ENCODE measurements around the gene SSR1.

SSR1 gene

GRCh38 chr6:7254980-7255835 lies 57.8 kb downstream of the SSR1 start:
- peak; percentile 76 for DNase-seq

GRCh38 chr6:7252390-7252789 lies 60.6 kb downstream of the SSR1 start:
- no peak for DNase-seq

GRCh38 chr6:7251646-7252260 lies 61.2 kb downstream of the SSR1 start:
- DNase-seq: no peak

- DNase-seq: no peak
These were observed 62.2 kb downstream of the SSR1 start for GRCh38 chr6:7250812-7251211.

- DNase-seq: no peak
These were observed 62.9 kb downstream of the SSR1 start for GRCh38 chr6:7249946-7250643.

- DNase-seq: no peak
These were observed 63.6 kb downstream of the SSR1 start for GRCh38 chr6:7249391-7249790.

- DNase-seq: no peak
These were observed 65.2 kb downstream of the SSR1 start for GRCh38 chr6:7247828-7248227.

- DNase-seq: no peak
These were observed 65.9 kb downstream of the SSR1 start for GRCh38 chr6:7247179-7247456.

GRCh38 chr6:7246401-7247178 lies 66.4 kb downstream of the SSR1 start:
- no peak for DNase-seq

- DNase-seq: no peak
These were observed 67.2 kb downstream of the SSR1 start for GRCh38 chr6:7245668-7246393.

- DNase-seq: peak; percentile 68
These were observed 69.6 kb downstream of the SSR1 start for GRCh38 chr6:7243179-7243981.

GRCh38 chr6:7242835-7243178 lies 70.2 kb downstream of the SSR1 start:
- no peak for DNase-seq

- no peak for DNase-seq
These were observed 71.0 kb downstream of the SSR1 start for GRCh38 chr6:7241709-7242645.

- DNase-seq: no peak
These were observed 71.8 kb downstream of the SSR1 start for GRCh38 chr6:7241160-7241559.

GRCh38 chr6:7240351-7240750 lies 72.6 kb downstream of the SSR1 start:
- DNase-seq: no peak

GRCh38 chr6:7239590-7239948 lies 73.4 kb downstream of the SSR1 start:
- no peak for DNase-seq

- peak; percentile 58 for DNase-seq
These were observed 74.0 kb downstream of the SSR1 start for GRCh38 chr6:7238900-7239589.

GRCh38 chr6:7238526-7238899 lies 74.5 kb downstream of the SSR1 start:
- DNase-seq: no peak

GRCh38 chr6:7237653-7238188 lies 75.3 kb downstream of the SSR1 start:
- DNase-seq: no peak

Data from GDM1 (cell line).